C4-2B (cell line): Measurements from ENCODE around the gene ZDHHC1.
A peak's percentile ranks its signal among the peaks of the same experiment; 100 is the strongest.

Source experiments
- H3K27ac ChIP-seq: fragments of 450-650 bp; 2 replicates; pipeline ENCODE4 v1.5.1; 2017
- CTCF ChIP-seq: fragments of 450-650 bp; conservative IDR thresholded peaks from 2 replicates; pipeline ENCODE4 v1.5.1; 2017; ENCODE audit warnings: mild to moderate bottlenecking
- ZFX ChIP-seq: fragments of 450-650 bp; IDR thresholded peaks from 2 replicates; pipeline ENCODE4 v1.6.1; 2017

Gene ZDHHC1

GRCh38 chr16:67460168-67460567, 43.9 kb upstream of the ZDHHC1 start:
- TF ChIP-seq CTCF (no peak), ZFX (no peak)
- H3K27ac ChIP-seq: peak overlapping the region; percentile 91

- peak overlapping the region; percentile 91 for H3K27ac ChIP-seq
- TF ChIP-seq CTCF (no peak), ZFX (no peak)
These were observed 43.5 kb upstream of the ZDHHC1 start for GRCh38 chr16:67459861-67460150.

DNA sequence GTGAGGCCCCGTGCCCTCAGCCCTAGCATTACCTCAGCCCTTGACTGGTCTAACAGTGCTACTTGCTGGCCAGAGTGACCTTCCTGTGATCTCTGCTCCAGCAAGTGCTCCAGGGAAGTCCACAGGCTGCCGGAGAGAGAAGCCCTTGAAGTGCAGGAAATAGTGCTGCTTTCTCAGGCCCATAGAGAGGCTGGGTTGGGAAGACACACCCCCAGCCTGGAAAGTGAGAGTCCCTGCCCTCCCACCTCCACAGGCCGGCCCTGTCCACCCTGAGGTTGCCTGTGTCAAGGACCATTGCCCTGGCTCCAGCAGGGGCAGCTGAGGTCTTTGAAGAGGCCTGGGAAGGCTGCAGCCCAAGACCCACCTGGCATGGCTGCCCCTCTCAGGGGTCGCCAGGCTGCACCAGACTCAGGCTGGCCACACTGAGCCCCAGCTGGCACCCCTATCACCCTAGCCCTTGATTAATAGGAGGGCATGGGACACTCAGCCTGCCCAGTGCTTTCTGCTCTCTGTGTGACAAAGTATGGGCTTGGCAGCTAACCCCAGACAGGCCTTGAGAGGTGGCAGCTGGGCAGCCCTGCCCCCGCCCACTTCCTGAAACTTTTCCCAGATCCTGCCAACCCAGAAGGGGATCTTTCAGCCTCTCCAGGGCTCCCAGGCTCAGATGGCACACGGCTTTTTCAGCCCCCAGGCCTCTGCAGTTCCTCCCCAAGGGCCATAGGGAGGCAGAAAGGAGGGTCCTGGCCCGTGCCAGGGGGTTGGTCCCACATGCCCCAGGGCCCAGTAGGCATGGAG, 43.0 kb upstream of the ZDHHC1 start:
- peak overlapping the region; percentile 91 for H3K27ac ChIP-seq
- TF ChIP-seq CTCF (no peak), ZFX (no peak)

- peak overlapping the region; percentile 91 for H3K27ac ChIP-seq
- no peak for TF ChIP-seq CTCF
- TF ChIP-seq ZFX: no peak
These were observed 41.9 kb upstream of the ZDHHC1 start for GRCh38 chr16:67458121-67458641.

GRCh38 chr16:67457611-67458010, 41.3 kb upstream of the ZDHHC1 start:
- H3K27ac ChIP-seq: peak overlapping the region; percentile 91

GRCh38 chr16:67456391-67457081, 40.3 kb upstream of the ZDHHC1 start:
- TF ChIP-seq ZFX (no peak), CTCF (peak; percentile 87)
- H3K27ac ChIP-seq: peak overlapping the region; percentile 91

More at GRCh38 chr16:67457611-67458010, 41.3 kb upstream of the ZDHHC1 start:
- no peak for TF ChIP-seq CTCF
- no peak for TF ChIP-seq ZFX

GRCh38 chr16:67454852-67455251, 38.6 kb upstream of the ZDHHC1 start:
- H3K27ac ChIP-seq: no peak overlapping the region; the same call in 1 of the 2 replicates
- TF ChIP-seq CTCF (no peak), ZFX (no peak)
